Osteoblast (primary cell): ENCODE measurements around the gene CHST12. TPM values are rescaled to one million over a fixed set of nuclear protein-coding genes. Genes with fewer than 3 reads are reported as not detected.
"Not testable (repeated sequence)": the region's sequence is repeated elsewhere in the genome, so short reads cannot be mapped to it uniquely, and the experiment has no call there.

ENCODE experiments used
- DNase-seq: peaks from one replicate; pipeline ENCODE4 v3.0.0; 2011; ENCODE audit warnings: low spot score, mixed read lengths; ENCODE audit not compliant: insufficient read length; ENCODE audit errors: missing footprints
- H2AFZ ChIP-seq: 2 replicates; pipeline ENCODE4 v1.6.0; 2011; ENCODE audit warnings: mild to moderate bottlenecking, low read length
- H3K27ac ChIP-seq: 2 replicates; pipeline ENCODE4 v1.5.1; 2011; ENCODE audit warnings: mild to moderate bottlenecking, low read depth, low read length, moderate library complexity
- H3K27me3 ChIP-seq: 2 replicates; pipeline ENCODE4 v1.6.0; 2012; ENCODE audit warnings: mild to moderate bottlenecking, control low read depth, inconsistent platforms, low read length, moderate library complexity; ENCODE audit not compliant: insufficient read depth
- H3K36me3 ChIP-seq: 2 replicates; pipeline ENCODE4 v1.5.1; 2011; ENCODE audit warnings: mild to moderate bottlenecking, low read length, control low read depth, moderate library complexity; ENCODE audit not compliant: insufficient read depth
- H3K4me1 ChIP-seq: 2 replicates; pipeline ENCODE4 v1.5.1; 2011; ENCODE audit warnings: mild to moderate bottlenecking, low read length, control low read depth, moderate library complexity; ENCODE audit not compliant: insufficient read depth
- H3K4me2 ChIP-seq: 2 replicates; pipeline ENCODE4 v1.6.0; 2011; ENCODE audit warnings: mild to moderate bottlenecking, low read length; ENCODE audit not compliant: insufficient read depth
- H3K4me3 ChIP-seq: fragments of 200-600 bp; sonication (generic); 3 replicates; pipeline ENCODE4 v1.5.1; 2012; ENCODE audit warnings: mild to moderate bottlenecking, low read length, inconsistent platforms; ENCODE audit not compliant: insufficient read depth
- H3K79me2 ChIP-seq: 2 replicates; pipeline ENCODE4 v1.6.0; 2012; ENCODE audit warnings: mild to moderate bottlenecking, low read length, control low read depth, inconsistent platforms; ENCODE audit not compliant: insufficient read depth
- H3K9me3 ChIP-seq: 2 replicates; pipeline ENCODE4 v1.5.1; 2011; ENCODE audit warnings: low read depth, low read length, control low read depth
- H4K20me1 ChIP-seq: 2 replicates; pipeline ENCODE4 v1.6.0; 2012; ENCODE audit warnings: mild to moderate bottlenecking, low read length, control low read depth; ENCODE audit not compliant: insufficient read depth
- CTCF ChIP-seq: IDR thresholded peaks from 2 replicates; pipeline ENCODE4 v1.5.1; 2011; ENCODE audit warnings: mild to moderate bottlenecking, low read depth, low read length, moderate library complexity; ENCODE audit errors: extremely low read depth
- total RNA-seq: library from RNA; depleted of rRNA; stranded (reverse); fragments of >200 nt; gene quantifications from 2 replicates; pipeline ENCODE4 v1.2.3, GENCODE V29; 2012

The CHST12 gene
- total RNA-seq, 1 donor, result 4.0 TPM

- Histone ChIP-seq H3K4me1 (no peaks in the 10 kb centered on the region), H4K20me1 (peaks cover 14% of the 10 kb centered on the region), H3K27ac (no peak overlapping the region), H3K4me2 (no peak overlapping the region), H3K9me3 (no peaks in the 10 kb centered on the region), H3K27me3 (no peaks in the 10 kb centered on the region), H3K79me2 (peaks cover 2% of the 10 kb centered on the region), H3K36me3 (peaks cover 24% of the 10 kb centered on the region), H3K4me3 (no peak overlapping the region), H2AFZ (no peak overlapping the region)
- no peak for TF ChIP-seq CTCF
- DNase-seq, result peak; percentile 84
Observed at GRCh38 chr7:2384354-2385243, 18.8 kb upstream of the CHST12 start.

- not testable (repeated sequence) for DNase-seq, H3K4me3 ChIP-seq, H3K4me2 ChIP-seq, H2AFZ ChIP-seq, H3K79me2 ChIP-seq, H4K20me1 ChIP-seq, H3K27ac ChIP-seq, H3K9me3 ChIP-seq, H3K27me3 ChIP-seq, H3K4me1 ChIP-seq
- H3K36me3 ChIP-seq, result peaks cover 10% of the 10 kb centered on the region
Observed at GRCh38 chr7:2386122-2386521, 17.3 kb upstream of the CHST12 start.

DNA sequence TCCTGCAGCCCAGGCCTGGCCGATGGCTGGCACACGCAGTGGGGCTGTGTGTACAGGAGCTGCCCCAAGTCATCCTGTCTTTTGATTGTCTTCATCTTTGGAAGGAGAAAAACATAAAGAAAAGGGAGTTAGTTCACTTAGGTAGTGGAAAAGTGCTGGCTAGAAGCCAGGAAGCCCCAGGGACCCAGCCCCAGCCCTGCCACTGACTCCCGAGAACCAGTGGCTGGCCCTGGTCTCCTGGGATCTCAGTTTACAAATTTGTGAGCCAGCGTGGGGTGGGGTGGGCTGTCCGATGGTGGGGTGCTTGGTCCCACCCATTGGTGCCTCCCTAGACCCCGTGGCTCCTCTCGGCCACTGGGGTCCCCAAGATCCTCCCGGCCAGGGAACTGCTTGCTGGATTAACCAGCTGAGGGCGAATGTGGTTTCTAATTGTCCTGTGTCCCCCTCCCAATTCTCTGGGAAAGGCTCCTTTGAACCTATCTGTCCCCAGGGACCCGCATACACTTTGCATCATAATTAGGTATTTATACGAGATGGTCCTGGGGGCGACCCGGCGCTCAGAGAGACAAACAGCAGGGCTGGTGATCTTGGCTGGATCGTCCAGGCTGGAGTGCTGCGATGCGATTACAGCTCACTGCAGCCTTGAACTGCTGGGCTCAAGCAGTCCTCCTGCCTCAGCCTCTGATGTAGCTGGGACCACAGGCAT, 16.3 kb upstream of the CHST12 start:
- H3K79me2 ChIP-seq, result no peaks in the 10 kb centered on the region
- H3K9me3 ChIP-seq, result no peaks in the 10 kb centered on the region
- TF ChIP-seq CTCF, result no peak
- no peak overlapping the region for H3K27ac ChIP-seq
- H2AFZ ChIP-seq, result no peak overlapping the region
- H3K27me3 ChIP-seq, result no peaks in the 10 kb centered on the region
- peaks cover 2% of the 10 kb centered on the region for H3K4me1 ChIP-seq
- no peak overlapping the region for H3K4me3 ChIP-seq
- no peaks in the 10 kb centered on the region for H4K20me1 ChIP-seq
- peak; percentile 72 for DNase-seq
- H3K4me2 ChIP-seq, result no peak overlapping the region
- peaks cover 2% of the 10 kb centered on the region for H3K36me3 ChIP-seq

- DNase-seq, result peak; percentile 35
- TF ChIP-seq CTCF, result no peak
- H2AFZ ChIP-seq, result no peak overlapping the region
- H3K4me3 ChIP-seq, result no peak overlapping the region
- H4K20me1 ChIP-seq, result no peaks in the 10 kb centered on the region
- no peaks in the 10 kb centered on the region for H3K27me3 ChIP-seq
- H3K9me3 ChIP-seq, result no peaks in the 10 kb centered on the region
- H3K27ac ChIP-seq, result no peak overlapping the region
- H3K4me1 ChIP-seq, result peaks cover 2% of the 10 kb centered on the region
- H3K79me2 ChIP-seq, result no peaks in the 10 kb centered on the region
- H3K4me2 ChIP-seq, result no peak overlapping the region
- no peaks in the 10 kb centered on the region for H3K36me3 ChIP-seq
Observed at GRCh38 chr7:2387897-2388636, 15.3 kb upstream of the CHST12 start.
